Measurements from ENCODE around the gene GON4L.
"Not testable (repeated sequence)": the region's sequence is repeated elsewhere in the genome, so short reads cannot be mapped to it uniquely, and the experiment has no call there.

The GON4L gene

GRCh38 chr1:155741908-155742307 is 115.1 kb downstream of the GON4L start:
- no peak for DNase-seq

GRCh38 chr1:155740995-155741394 is 116.0 kb downstream of the GON4L start:
- no peak for DNase-seq

- DNase-seq: peak; percentile 64
Measured at GRCh38 chr1:155729031-155729898, 127.7 kb downstream of the GON4L start.

GRCh38 chr1:155725142-155725541 is 131.9 kb downstream of the GON4L start:
- DNase-seq: no peak

GRCh38 chr1:155719703-155720102 is 137.3 kb downstream of the GON4L start:
- no peak for DNase-seq

- DNase-seq: not testable (repeated sequence)
Measured at GRCh38 chr1:155718524-155719115, 138.4 kb downstream of the GON4L start.

GRCh38 chr1:155717041-155717440 is 140.0 kb downstream of the GON4L start:
- DNase-seq: no peak

- no peak for DNase-seq
Measured at GRCh38 chr1:155715777-155716176, 141.2 kb downstream of the GON4L start.

GRCh38 chr1:155715056-155715455 is 142.0 kb downstream of the GON4L start:
- not testable (repeated sequence) for DNase-seq

- DNase-seq: no peak
Measured at GRCh38 chr1:155713075-155713474, 143.9 kb downstream of the GON4L start.

GRCh38 chr1:155712636-155713035 is 144.4 kb downstream of the GON4L start:
- DNase-seq: not testable (repeated sequence)

GRCh38 chr1:155711457-155711856 is 145.6 kb downstream of the GON4L start:
- DNase-seq: not testable (repeated sequence)

GRCh38 chr1:155709391-155709790 is 147.6 kb downstream of the GON4L start:
- DNase-seq: no peak

GRCh38 chr1:155706139-155706538 is 150.9 kb downstream of the GON4L start:
- DNase-seq: peak; percentile 55

- DNase-seq: not testable (repeated sequence)
Measured at GRCh38 chr1:155704414-155704813, 152.6 kb downstream of the GON4L start.

GRCh38 chr1:155703216-155703615 is 153.8 kb downstream of the GON4L start:
- no peak for DNase-seq

GRCh38 chr1:155701675-155702074 is 155.3 kb downstream of the GON4L start:
- DNase-seq: not testable (repeated sequence)

Measured in fibroblast of upper back skin (primary cell).